Vein endothelial cell (primary cell): ENCODE measurements around the gene ERCC5. TPM values are rescaled to one million over a fixed set of nuclear protein-coding genes. Genes with fewer than 3 reads are reported as not detected.

Experiments
- total RNA-seq: library from RNA; depleted of rRNA; stranded (reverse); fragments of >200 nt; gene quantifications from 2 replicates; pipeline ENCODE4 v1.2.3, GENCODE V29; 2012

ERCC5 gene
- total RNA-seq, result 43.8 and 50.5 TPM in 2 replicates

GRCh38 chr13:102845630-102846260 is at the start of gene ERCC5:
TSS of gene ERCC5 (plus strand) at chr13:102846032. CDS start at chr13:102846267, 235 bp downstream.

GRCh38 chr13:102798581-102799425 is 47.0 kb upstream of the ERCC5 start, which contains the start of the genes BIVM and POGLUT2:
TSS of gene BIVM (plus strand) at chr13:102799119. CDS start at chr13:102807268, 8,149 bp downstream.
TSS of gene POGLUT2 (minus strand) at chr13:102798976. CDS start at chr13:102798670, 306 bp downstream.

Other genes with a start within 250 kb of the ERCC5 start
- gene TPP2, start 249.0 kb upstream of the ERCC5 start, total RNA-seq, result 38.5 and 55.5 TPM in 2 replicates
- not detected in 2 replicates for gene METTL21C, start 151.0 kb upstream of the ERCC5 start, total RNA-seq
- gene TEX30, start 72.2 kb upstream of the ERCC5 start, total RNA-seq, result 18.8 and 19.3 TPM in 2 replicates
- gene POGLUT2, start 47.1 kb upstream of the ERCC5 start, total RNA-seq, result 14.7 and 15.7 TPM in 2 replicates
- 15.0 and 18.7 TPM in 2 replicates for gene BIVM, start 46.9 kb upstream of the ERCC5 start, total RNA-seq
- not detected in 2 replicates for gene SLC10A2, start 220.4 kb downstream of the ERCC5 start, total RNA-seq